HEK293 (cell line): ENCODE measurements around the gene GPR21.

Experiments
- BCL11A ChIP-seq: fragments of 450-650 bp; formaldehyde crosslinking; IDR thresholded peaks from 2 replicates; pipeline ENCODE4 v1.5.1; 2016; ENCODE audit warnings: low read depth, missing biosample characterization, missing genetic modification characterization
- SP2 ChIP-seq: fragments of 450-650 bp; formaldehyde crosslinking; IDR thresholded peaks from 2 replicates; pipeline ENCODE4 v1.5.1; 2016; ENCODE audit warnings: missing biosample characterization, missing genetic modification characterization
- YY1 ChIP-seq: fragments of 450-650 bp; formaldehyde crosslinking; IDR thresholded peaks from 2 replicates; pipeline ENCODE4 v1.5.1; 2018; ENCODE audit warnings: missing biosample characterization, missing genetic modification characterization
- ZNF19 ChIP-seq: fragments of 450-650 bp; formaldehyde crosslinking; IDR thresholded peaks from 2 replicates; pipeline ENCODE4; 2016; ENCODE audit warnings: missing biosample characterization, missing genetic modification characterization, low read depth
- ZNF274 ChIP-seq, 2 experiments: fragments of 200-500 bp in 1 of 2; fragments of 450-650 bp in 1 of 2; sonication (Bioruptor generic) in 1 of 2; formaldehyde crosslinking in 1 of 2; IDR thresholded peaks; 2 replicates each; pipeline versions ENCODE4 v1.5.1 to v1.6.1; 2014 to 2016; ENCODE audit warnings: borderline replicate concordance in 1 of 2, inconsistent platforms in 1 of 2, low read length in 1 of 2, missing biosample characterization in 1 of 2, missing genetic modification characterization in 1 of 2
- ZNF324 ChIP-seq: fragments of 450-650 bp; formaldehyde crosslinking; IDR thresholded peaks from 2 replicates; pipeline ENCODE4 v1.5.1; 2016; ENCODE audit warnings: missing biosample characterization, missing genetic modification characterization
- ZNF335 ChIP-seq: fragments of 450-650 bp; formaldehyde crosslinking; conservative IDR thresholded peaks from 2 replicates; pipeline ENCODE4 v1.5.1; 2016; ENCODE audit warnings: missing biosample characterization, missing genetic modification characterization
- ZNF501 ChIP-seq: fragments of 450-650 bp; formaldehyde crosslinking; IDR thresholded peaks from 2 replicates; pipeline ENCODE4 v1.5.1; 2016; ENCODE audit warnings: missing biosample characterization, missing genetic modification characterization
- ZNF596 ChIP-seq: fragments of 450-650 bp; IDR thresholded peaks from 2 replicates; pipeline ENCODE4 v1.5.0; 2018; ENCODE audit warnings: missing biosample characterization, mild to moderate bottlenecking, missing genetic modification characterization, moderate library complexity
- ZNF677 ChIP-seq: fragments of 450-650 bp; IDR thresholded peaks from 2 replicates; pipeline ENCODE4 v1.5.0; 2018; ENCODE audit warnings: missing biosample characterization, mild to moderate bottlenecking, missing genetic modification characterization, moderate library complexity
- TF ChIP-seq, protein P1 (sequence below): fragments of 450-650 bp; formaldehyde crosslinking; IDR thresholded peaks from 2 replicates; pipeline ENCODE4 v1.5.1; 2016; ENCODE audit warnings: missing biosample characterization, missing genetic modification characterization
- TF ChIP-seq, protein P2 (sequence below): fragments of 450-650 bp; formaldehyde crosslinking; IDR thresholded peaks from 2 replicates; pipeline ENCODE4 v1.5.1; 2016; ENCODE audit warnings: missing biosample characterization, missing genetic modification characterization
- TF ChIP-seq, protein P3 (sequence below): fragments of 450-650 bp; formaldehyde crosslinking; IDR thresholded peaks from 2 replicates; pipeline ENCODE4 v1.5.1; 2016; ENCODE audit warnings: missing biosample characterization, missing genetic modification characterization, borderline replicate concordance

DNA sequence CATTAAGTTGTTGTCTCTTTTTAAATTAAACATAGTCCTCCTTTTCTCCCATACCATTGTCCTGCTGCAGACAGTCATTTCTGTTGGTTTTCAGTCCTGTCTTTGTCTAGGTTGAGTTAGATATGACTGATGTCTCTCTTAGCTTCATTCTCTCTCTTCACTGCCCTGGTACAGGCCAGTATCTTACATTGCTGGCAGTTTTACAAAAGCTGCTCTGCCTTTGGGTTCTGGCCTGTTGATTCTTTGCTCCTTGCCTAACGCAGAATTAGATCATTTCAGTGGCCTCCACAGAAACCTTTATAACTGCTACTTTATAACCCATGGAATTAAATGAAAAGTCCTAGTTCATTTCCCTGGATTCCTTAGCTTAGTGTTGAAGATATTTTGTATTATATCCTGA is 33.7 kb downstream of the GPR21 start:
- TF ChIP-seq ZNF677 (no peak), ZNF335 (tag by site-specific recombination) (no peak), ZNF324 (no peak), SP2 (tag by site-specific recombination) (no peak), ZNF274 (IDR thresholded peaks at IDR 0.05; ENCODE audit: low read length) (no peak), ZNF274 (tag by site-specific recombination; IDR thresholded peaks at IDR 0.05; ENCODE audit: borderline replicate concordance) (no peak), ZNF501 (tag by site-specific recombination) (no peak), ZNF596 (no peak), BCL11A (tag by site-specific recombination) (no peak), YY1 (no peak), ZNF19 (tag by site-specific recombination) (no peak)
- TF ChIP-seq, protein P1, sequence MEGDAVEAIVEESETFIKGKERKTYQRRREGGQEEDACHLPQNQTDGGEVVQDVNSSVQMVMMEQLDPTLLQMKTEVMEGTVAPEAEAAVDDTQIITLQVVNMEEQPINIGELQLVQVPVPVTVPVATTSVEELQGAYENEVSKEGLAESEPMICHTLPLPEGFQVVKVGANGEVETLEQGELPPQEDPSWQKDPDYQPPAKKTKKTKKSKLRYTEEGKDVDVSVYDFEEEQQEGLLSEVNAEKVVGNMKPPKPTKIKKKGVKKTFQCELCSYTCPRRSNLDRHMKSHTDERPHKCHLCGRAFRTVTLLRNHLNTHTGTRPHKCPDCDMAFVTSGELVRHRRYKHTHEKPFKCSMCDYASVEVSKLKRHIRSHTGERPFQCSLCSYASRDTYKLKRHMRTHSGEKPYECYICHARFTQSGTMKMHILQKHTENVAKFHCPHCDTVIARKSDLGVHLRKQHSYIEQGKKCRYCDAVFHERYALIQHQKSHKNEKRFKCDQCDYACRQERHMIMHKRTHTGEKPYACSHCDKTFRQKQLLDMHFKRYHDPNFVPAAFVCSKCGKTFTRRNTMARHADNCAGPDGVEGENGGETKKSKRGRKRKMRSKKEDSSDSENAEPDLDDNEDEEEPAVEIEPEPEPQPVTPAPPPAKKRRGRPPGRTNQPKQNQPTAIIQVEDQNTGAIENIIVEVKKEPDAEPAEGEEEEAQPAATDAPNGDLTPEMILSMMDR (tag by site-specific recombination) = no peak
- TF ChIP-seq, protein P2, sequence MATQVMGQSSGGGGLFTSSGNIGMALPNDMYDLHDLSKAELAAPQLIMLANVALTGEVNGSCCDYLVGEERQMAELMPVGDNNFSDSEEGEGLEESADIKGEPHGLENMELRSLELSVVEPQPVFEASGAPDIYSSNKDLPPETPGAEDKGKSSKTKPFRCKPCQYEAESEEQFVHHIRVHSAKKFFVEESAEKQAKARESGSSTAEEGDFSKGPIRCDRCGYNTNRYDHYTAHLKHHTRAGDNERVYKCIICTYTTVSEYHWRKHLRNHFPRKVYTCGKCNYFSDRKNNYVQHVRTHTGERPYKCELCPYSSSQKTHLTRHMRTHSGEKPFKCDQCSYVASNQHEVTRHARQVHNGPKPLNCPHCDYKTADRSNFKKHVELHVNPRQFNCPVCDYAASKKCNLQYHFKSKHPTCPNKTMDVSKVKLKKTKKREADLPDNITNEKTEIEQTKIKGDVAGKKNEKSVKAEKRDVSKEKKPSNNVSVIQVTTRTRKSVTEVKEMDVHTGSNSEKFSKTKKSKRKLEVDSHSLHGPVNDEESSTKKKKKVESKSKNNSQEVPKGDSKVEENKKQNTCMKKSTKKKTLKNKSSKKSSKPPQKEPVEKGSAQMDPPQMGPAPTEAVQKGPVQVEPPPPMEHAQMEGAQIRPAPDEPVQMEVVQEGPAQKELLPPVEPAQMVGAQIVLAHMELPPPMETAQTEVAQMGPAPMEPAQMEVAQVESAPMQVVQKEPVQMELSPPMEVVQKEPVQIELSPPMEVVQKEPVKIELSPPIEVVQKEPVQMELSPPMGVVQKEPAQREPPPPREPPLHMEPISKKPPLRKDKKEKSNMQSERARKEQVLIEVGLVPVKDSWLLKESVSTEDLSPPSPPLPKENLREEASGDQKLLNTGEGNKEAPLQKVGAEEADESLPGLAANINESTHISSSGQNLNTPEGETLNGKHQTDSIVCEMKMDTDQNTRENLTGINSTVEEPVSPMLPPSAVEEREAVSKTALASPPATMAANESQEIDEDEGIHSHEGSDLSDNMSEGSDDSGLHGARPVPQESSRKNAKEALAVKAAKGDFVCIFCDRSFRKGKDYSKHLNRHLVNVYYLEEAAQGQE (tag by site-specific recombination) = no peak
- TF ChIP-seq, protein P3, sequence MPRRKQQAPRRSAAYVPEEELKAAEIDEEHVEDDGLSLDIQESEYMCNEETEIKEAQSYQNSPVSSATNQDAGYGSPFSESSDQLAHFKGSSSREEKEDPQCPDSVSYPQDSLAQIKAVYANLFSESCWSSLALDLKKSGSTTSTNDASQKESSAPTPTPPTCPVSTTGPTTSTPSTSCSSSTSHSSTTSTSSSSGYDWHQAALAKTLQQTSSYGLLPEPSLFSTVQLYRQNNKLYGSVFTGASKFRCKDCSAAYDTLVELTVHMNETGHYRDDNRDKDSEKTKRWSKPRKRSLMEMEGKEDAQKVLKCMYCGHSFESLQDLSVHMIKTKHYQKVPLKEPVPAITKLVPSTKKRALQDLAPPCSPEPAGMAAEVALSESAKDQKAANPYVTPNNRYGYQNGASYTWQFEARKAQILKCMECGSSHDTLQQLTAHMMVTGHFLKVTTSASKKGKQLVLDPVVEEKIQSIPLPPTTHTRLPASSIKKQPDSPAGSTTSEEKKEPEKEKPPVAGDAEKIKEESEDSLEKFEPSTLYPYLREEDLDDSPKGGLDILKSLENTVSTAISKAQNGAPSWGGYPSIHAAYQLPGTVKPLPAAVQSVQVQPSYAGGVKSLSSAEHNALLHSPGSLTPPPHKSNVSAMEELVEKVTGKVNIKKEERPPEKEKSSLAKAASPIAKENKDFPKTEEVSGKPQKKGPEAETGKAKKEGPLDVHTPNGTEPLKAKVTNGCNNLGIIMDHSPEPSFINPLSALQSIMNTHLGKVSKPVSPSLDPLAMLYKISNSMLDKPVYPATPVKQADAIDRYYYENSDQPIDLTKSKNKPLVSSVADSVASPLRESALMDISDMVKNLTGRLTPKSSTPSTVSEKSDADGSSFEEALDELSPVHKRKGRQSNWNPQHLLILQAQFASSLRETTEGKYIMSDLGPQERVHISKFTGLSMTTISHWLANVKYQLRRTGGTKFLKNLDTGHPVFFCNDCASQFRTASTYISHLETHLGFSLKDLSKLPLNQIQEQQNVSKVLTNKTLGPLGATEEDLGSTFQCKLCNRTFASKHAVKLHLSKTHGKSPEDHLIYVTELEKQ (tag by site-specific recombination) = no peak
